K562 (cell line): Measurements from ENCODE around the gene PPP1R15A. TPM values are rescaled to one million over a fixed set of nuclear protein-coding genes. Genes with fewer than 3 reads are reported as not detected.

Experiments used
- ATAC-seq: fragments of 200-7000 bp; cut with Tn5 transposase; 3 replicates; pipeline ENCODE4 v1.9.1; 2020; ENCODE audit warnings: moderate library complexity
- BruUV-seq: library from RNA; stranded (reverse); fragments of 400-500 nt; replicated peaks from 2 replicates; lab custom pipeline; 2021; lab: Mats Ljungman, UMichigan
- CTCF ChIA-PET: fragments of 300-600 bp; formaldehyde crosslinking; extraction: SDS; loops from one replicate; lab custom pipeline; 2021; ENCODE audit warnings: low intra/inter-chr PET ratio; lab: Yijun Ruan, JAX
- POLR2A ChIA-PET: fragments of 300-600, 350-650 bp; sonication (Branson Sonifier 250); formaldehyde crosslinking; extraction: SDS; loops from one replicate; lab custom pipeline; 2021; ENCODE audit warnings: antibody characterized with exemption, inconsistent platforms; lab: Yijun Ruan, JAX
- DNase-seq, 4 experiments: peaks; one replicate each; pipeline versions ENCODE4 v3.0.0 to v3.0.0-alpha.2; 2011 to 2018; ENCODE audit warnings: low spot score in 3 of 4, mixed read lengths in 3 of 4; ENCODE audit errors: extremely low read depth in 1 of 4
- FAIRE-seq: peaks from 2 replicates; lab custom pipeline; 2011; peaks lifted over from hg19 to GRCh38; lab: Jason Lieb, UNC
- H2AFZ ChIP-seq: 2 replicates; pipeline ENCODE4 v1.6.0; 2011; ENCODE audit warnings: low read depth, low read length, control low read depth, inconsistent platforms
- H3K27ac ChIP-seq: fragments of 200-600 bp; 3 replicates; pipeline ENCODE4 v1.8.0; 2011; ENCODE audit warnings: low read depth, mild to moderate bottlenecking, control low read depth, inconsistent platforms, low read length, moderate library complexity, mixed read lengths; ENCODE audit errors: extremely low read depth
- H3K27me3 ChIP-seq, 2 experiments: fragments of 300-600 bp in 1 of 2; 2 replicates in 1 of 2; 3 replicates in 1 of 2; pipeline versions ENCODE4 v1.6.0 to v1.8.0; 2011; ENCODE audit warnings: inconsistent platforms in 2 of 2, low read length in 2 of 2, mild to moderate bottlenecking in 1 of 2, mixed read lengths in 1 of 2, moderate library complexity in 1 of 2; ENCODE audit not compliant: control insufficient read depth in 2 of 2, insufficient read depth in 2 of 2
- H3K36me3 ChIP-seq: fragments of 300-600 bp; 3 replicates; pipeline ENCODE4 v1.8.0; 2011; ENCODE audit warnings: mild to moderate bottlenecking, low read length, inconsistent platforms; ENCODE audit not compliant: control insufficient read depth, insufficient read depth
- H3K4me1 ChIP-seq, 2 experiments: fragments of 200-600 bp in 1 of 2; replicated peaks in 1 of 2; 2 replicates in 1 of 2; 3 replicates in 1 of 2; pipeline versions ENCODE4 v1.5.1 to v1.8.0; 2011; ENCODE audit warnings: inconsistent platforms in 2 of 2, low read length in 2 of 2, mild to moderate bottlenecking in 1 of 2, mixed read lengths in 1 of 2, moderate library complexity in 1 of 2; ENCODE audit not compliant: control insufficient read depth in 2 of 2, insufficient read depth in 2 of 2
- H3K4me2 ChIP-seq: 2 replicates; pipeline ENCODE4 v1.6.1; 2011; ENCODE audit warnings: low read length, control low read depth, inconsistent platforms, mixed read lengths; ENCODE audit not compliant: insufficient read depth
- H3K4me3 ChIP-seq: fragments of 200-600 bp; sonication (generic), shearing (Covaris generic); 2 replicates; pipeline ENCODE4 v1.5.1; 2016; ENCODE audit warnings: control low read depth, inconsistent platforms
- H3K79me2 ChIP-seq: fragments of 200-600 bp; 3 replicates; pipeline ENCODE4 v1.8.0; 2011; ENCODE audit warnings: low read length, inconsistent platforms; ENCODE audit not compliant: control insufficient read depth, insufficient read depth
- H3K9ac ChIP-seq, 2 experiments: 2 replicates each; pipeline versions ENCODE4 v1.6.0 to v1.6.1; 2011; ENCODE audit warnings: low read depth in 2 of 2, low read length in 2 of 2, control low read depth in 1 of 2, inconsistent platforms in 1 of 2, mild to moderate bottlenecking in 1 of 2, mixed read lengths in 1 of 2; ENCODE audit not compliant: insufficient read depth in 1 of 2
- H3K9me1 ChIP-seq: one replicate; pipeline ENCODE4 v1.6.0; 2011; ENCODE audit warnings: inconsistent platforms, mild to moderate bottlenecking, low read length, moderate library complexity; ENCODE audit not compliant: control insufficient read depth, insufficient read depth
- H3K9me3 ChIP-seq: replicated peaks from 2 replicates; pipeline ENCODE4 v1.5.1; 2011; ENCODE audit warnings: low read depth, low read length, inconsistent platforms; ENCODE audit not compliant: control insufficient read depth, insufficient read depth
- H4K20me1 ChIP-seq: replicated peaks from 2 replicates; pipeline ENCODE4 v1.6.1; 2011; ENCODE audit warnings: low read length, inconsistent platforms, mixed read lengths; ENCODE audit not compliant: control insufficient read depth, insufficient read depth
- ATF1 ChIP-seq, 2 experiments: fragments of 450-650 bp in 1 of 2; IDR thresholded peaks; 2 replicates each; pipeline ENCODE4 v1.6.1; 2016; ENCODE audit warnings: missing compliant biosample characterization in 1 of 2, missing genetic modification characterization in 1 of 2
- FOSL1 ChIP-seq: fragments of 200-800 bp; sonication (Bioruptor generic); conservative IDR thresholded peaks from 2 replicates; pipeline ENCODE4 v1.6.1; 2016; ENCODE audit warnings: missing genetic modification characterization, missing compliant biosample characterization
- HMGXB4 ChIP-seq: sonication (generic); formaldehyde crosslinking; IDR thresholded peaks from 2 replicates; pipeline ENCODE4 v1.8.1; 2023; ENCODE audit warnings: mild to moderate bottlenecking, missing genetic modification reagents
- KAT7 ChIP-seq: sonication (generic); formaldehyde crosslinking; IDR thresholded peaks from 2 replicates; pipeline ENCODE4 v1.8.0; 2022; ENCODE audit warnings: missing genetic modification reagents, mild to moderate bottlenecking, borderline replicate concordance
- KDM5B ChIP-seq: fragments of 200-600 bp; sonication (generic); IDR thresholded peaks from 2 replicates; pipeline ENCODE4 v1.6.1; 2012; ENCODE audit warnings: low read depth, mild to moderate bottlenecking, moderate library complexity, low read length, control low read depth, inconsistent platforms; ENCODE audit not compliant: insufficient replicate concordance
- NEUROD1 ChIP-seq: fragments of 150-350 bp; IDR thresholded peaks from 2 replicates; pipeline ENCODE4 v1.6.1; 2014; ENCODE audit warnings: borderline replicate concordance, low read length, low read depth; ENCODE audit not compliant: partially characterized antibody
- RB1 ChIP-seq: fragments of 450-650 bp; IDR thresholded peaks from 2 replicates; pipeline ENCODE4 v1.6.1; 2017; ENCODE audit warnings: low read depth, mild to moderate bottlenecking
- RBFOX2 ChIP-seq: fragments of 200-400 bp; formaldehyde crosslinking; IDR thresholded peaks from 2 replicates; pipeline ENCODE4 v1.6.1; 2017; ENCODE audit warnings: low read depth, mild to moderate bottlenecking, low read length, moderate library complexity
- RUNX1 ChIP-seq: sonication (generic); IDR thresholded peaks from 2 replicates; pipeline ENCODE4 v1.6.1; 2016; ENCODE audit warnings: antibody characterized with exemption, low read depth
- SIN3A ChIP-seq, 2 experiments: fragments of 150-350 bp in 1 of 2; IDR thresholded peaks; 2 replicates each; pipeline ENCODE4 v1.6.1; 2011 to 2016; ENCODE audit warnings: borderline replicate concordance in 2 of 2, low read depth in 2 of 2, low read length in 2 of 2, mild to moderate bottlenecking in 2 of 2, moderate library complexity in 2 of 2; ENCODE audit not compliant: control insufficient read depth in 1 of 2
- SUPT5H ChIP-seq: fragments of 450-650 bp; IDR thresholded peaks from 2 replicates; pipeline ENCODE4 v1.6.1; 2016
- TBP ChIP-seq: optimal IDR thresholded peaks from 2 replicates; pipeline ENCODE3; 2011; ENCODE audit warnings: low read depth, low read length, improper control_type of control experiment
- TEAD1 ChIP-seq, 2 experiments: fragments of 450-650 bp in 1 of 2; sonication (generic) in 1 of 2; formaldehyde crosslinking; IDR thresholded peaks; 2 replicates each; pipeline versions ENCODE4 v1.4.0 to v1.8.0; 2020 to 2022; ENCODE audit warnings: mild to moderate bottlenecking in 2 of 2, missing genetic modification reagents in 1 of 2
- ZFP1 ChIP-seq: fragments of 450-650 bp; formaldehyde crosslinking; IDR thresholded peaks from 2 replicates; pipeline ENCODE4 v1.4.0; 2020; ENCODE audit warnings: mild to moderate bottlenecking, mixed read lengths
- ZNF239 ChIP-seq: fragments of 250-450 bp; sonication (Bioruptor Pico); IDR thresholded peaks from 2 replicates; pipeline ENCODE4 v1.4.0; 2020; ENCODE audit warnings: mild to moderate bottlenecking
- ZNF263 ChIP-seq: sonication (generic); formaldehyde crosslinking; IDR thresholded peaks from 2 replicates; pipeline ENCODE4 v1.8.0; 2022; ENCODE audit warnings: mild to moderate bottlenecking, missing genetic modification reagents, borderline replicate concordance
- ZNF316 ChIP-seq: fragments of 450-650 bp; IDR thresholded peaks from 2 replicates; pipeline ENCODE4 v1.6.1; 2016
- ZNF395 ChIP-seq: fragments of 200-800 bp; sonication (Bioruptor generic); IDR thresholded peaks from 2 replicates; pipeline ENCODE4 v1.6.1; 2017; ENCODE audit warnings: missing genetic modification characterization, missing compliant biosample characterization
- WGBS: fragments of 100-300 bp; shearing (Covaris generic); methylation state at CpG from one replicate; pipeline ENCODE4 v1.1.6; 2016; ENCODE audit warnings: low coverage, mixed read lengths; ENCODE audit not compliant: insufficient coverage; ENCODE audit errors: missing lambda C conversion rate; 5-methylcytosine and 5-hydroxymethylcytosine counted together
- in situ Hi-C: fragments of 300-500 bp; cut with MboI; formaldehyde crosslinking; loops from 4 replicates; pipeline ENCODE4 v1.15.0; 2018; ENCODE audit warnings: inconsistent platforms, mixed read lengths
- intact Hi-C: fragments of 100-400 bp; cut with micrococcal nuclease; formaldehyde crosslinking; loops from 2 replicates; pipeline ENCODE4 v1.14.2; 2022
- polyA plus RNA-seq, 8 experiments: library from polyadenylated mRNA; depleted of rRNA in 4 of 8; stranded (reverse) in 5 of 8; unstranded in 3 of 8; fragments of >200 nt; fragmentation: Nextera tagmentation in 2 of 8; fragmentation: Illumina TruSeq in 1 of 8; extraction: Ambion mirVana in 2 of 8; extraction: Trizol in 1 of 8; gene quantifications; 2 replicates each; pipeline versions ENCODE4 v1.2.1 to v1.2.3, GENCODE V29; 2011 to 2014; ENCODE audit warnings: inconsistent platforms in 1 of 8, missing spikeins in 1 of 8
- total RNA-seq, 7 experiments: library from RNA; depleted of rRNA in 6 of 7; stranded (reverse); fragments of >200 nt in 6 of 7; fragmentation: Illumina TruSeq in 2 of 7; extraction: Trizol in 2 of 7; gene quantifications; 2 replicates each; pipeline versions ENCODE4 v1.2.1 to v1.2.3, GENCODE V29; 2011 to 2021; ENCODE audit warnings: low replicate concordance in 1 of 7

Gene PPP1R15A
- total and polyA plus RNA-seq, 9 of the 15 experiments (the other 6 are each of a cell fraction or from before 2014, with no cell fraction given): 0.42 to 73.7 (median 44.0) TPM

GRCh38 chr19:48859711-48860572, 12.3 kb upstream of the PPP1R15A start:
- peak; percentile 99 for FAIRE-seq
- no peaks in the 10 kb centered on the region for H3K27me3 ChIP-seq
- CTCF ChIA-PET: no interaction called here
- TF ChIP-seq KDM5B: peak; percentile 2
- peak; percentile 82 for TF ChIP-seq RBFOX2
- peak; percentile 15 for TF ChIP-seq NEUROD1
- no peak for TF ChIP-seq ZFP1 (CRISPR knock-in tag)
- TF ChIP-seq RB1: 0 out of 2 replicates have a peak, but pooled peaks have one; percentile 53
- peak; percentile 60 for TF ChIP-seq TBP
- TF ChIP-seq SUPT5H: peak; percentile 66
- TF ChIP-seq TEAD1 (CRISPR knock-in tag; IDR thresholded peaks at IDR 0.05): 0 out of 4 replicates have a peak, but pooled peaks of 1 of the 2 experiments have one; percentile 49
- TF ChIP-seq ZNF239: peak; percentile 82
- TF ChIP-seq ZNF263 (CRISPR knock-in tag): 0 out of 2 replicates have a peak, but pooled peaks have one; percentile 24
- 0 out of 2 replicates have a peak, but pooled peaks have one; percentile 35 for TF ChIP-seq HMGXB4 (CRISPR knock-in tag)
- no peak for TF ChIP-seq RUNX1
- peak; percentile 93 for TF ChIP-seq FOSL1 (tag)
- peak; percentile 21 for TF ChIP-seq ZNF316
- TF ChIP-seq SIN3A (IDR thresholded peaks at IDR 0.05; ENCODE audit: borderline replicate concordance in 2 of 2, control insufficient read depth in 1 of 2, low read depth in 2 of 2, low read length in 2 of 2): peak in 1 of 2 experiments; percentile 41; a peak in 1 of 4 replicates
- no peak for TF ChIP-seq ATF1 (CRISPR knock-in tag; IDR thresholded peaks at IDR 0.05)
- peak; percentile 84 for TF ChIP-seq ATF1 (tag; IDR thresholded peaks at IDR 0.05)
- peak; percentile 36; the same call in 1 of the 2 replicates for TF ChIP-seq KAT7 (CRISPR knock-in tag)
- TF ChIP-seq ZNF395 (CRISPR knock-in tag): 0 out of 2 replicates have a peak, but pooled peaks have one; percentile 26

More at GRCh38 chr19:48859711-48860572, 12.3 kb upstream of the PPP1R15A start:
- Histone ChIP-seq H3K9me3 (no peaks in the 10 kb centered on the region), H3K9ac (peak overlapping the region; percentile 75 to 91), H3K4me3 (peak overlapping the region; percentile 58), H3K36me3 (no peaks in the 10 kb centered on the region; the same call in 2 of the 3 replicates), H3K79me2 (peaks cover 4% of the 10 kb centered on the region; the same call in 2 of the 3 replicates), H3K9me1 (no peaks in the 10 kb centered on the region), H4K20me1 (no peaks in the 10 kb centered on the region), H3K4me2 (peak overlapping the region; percentile 96), H3K4me1 (peaks cover 12 to 39% of the 10 kb centered on the region in 2 experiments), H3K27ac (peak overlapping the region; percentile 81), H2AFZ (peak overlapping the region; percentile 89)
- DNase-seq (peak; percentile 98 to 99 (median 98)), ATAC-seq (peak; percentile 95)
- in situ Hi-C loops: no loop called here
- intact Hi-C loops: no loop called here
- WGBS: 2% methylated on average over 26 of the region's 30 CpGs
- POLR2A ChIA-PET: interaction anchor here (0.5 to 3.9 kb wide), 8 partner anchors 11 to 107 kb away, joined by 3 to 96 read pairs (median 5); partner anchors contain the start of gene PPP1R15A
- BruUV-seq: TSS peak; percentile 92
